COLO668 (cell line): ENCODE results near the gene SYT15.
"Not testable (repeated sequence)": the region's sequence is repeated elsewhere in the genome, so short reads cannot be mapped to it uniquely, and the experiment has no call there.

ENCODE experiments used
- DNase-seq: peaks from one replicate; lab custom pipeline; 2025; ENCODE audit not compliant: unreplicated experiment; lab: John Stamatoyannopoulos, UW

The SYT15 gene

GRCh38 chr10:46588221-46588620 lies 9.3 kb downstream of the SYT15 start:
- DNase-seq = not testable (repeated sequence)

DNA sequence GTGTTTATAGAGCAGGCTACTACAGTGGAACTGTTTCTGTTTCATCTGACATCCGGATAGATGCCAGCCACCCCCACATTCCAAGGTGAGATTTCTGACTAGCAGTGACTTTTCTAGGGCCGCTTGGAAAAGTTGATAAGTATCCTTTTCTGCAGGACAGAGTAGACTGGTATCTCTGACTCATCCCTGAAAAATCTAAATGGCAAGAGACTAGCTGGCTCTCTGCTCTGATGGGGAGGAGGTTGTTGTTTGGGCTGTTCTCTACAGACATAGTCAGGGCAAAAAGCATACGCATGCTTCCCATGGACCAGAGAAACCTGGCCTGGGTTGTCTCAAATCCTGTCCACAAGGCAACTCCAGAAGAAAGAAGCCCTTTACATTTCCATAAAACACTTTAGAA lies 10.7 kb downstream of the SYT15 start:
- DNase-seq = not testable (repeated sequence)

DNA sequence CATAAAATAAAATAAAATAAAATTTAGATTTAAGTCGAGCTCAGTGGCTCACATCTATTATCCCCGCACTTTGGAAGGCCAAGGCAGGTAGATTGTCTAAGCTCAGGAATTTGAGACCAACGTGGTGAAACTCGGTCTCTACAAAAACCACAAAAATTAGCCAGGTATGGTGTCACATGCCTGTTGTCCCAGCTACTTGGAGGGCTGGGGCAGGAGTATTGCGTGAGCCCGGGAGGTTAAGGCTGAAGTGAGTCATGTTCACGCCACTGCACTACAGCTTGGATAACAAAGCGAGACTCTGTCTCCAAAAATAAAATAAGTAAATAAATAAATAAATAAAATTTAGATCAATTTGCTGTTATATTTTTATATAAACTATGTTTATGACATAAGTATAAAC lies 12.1 kb downstream of the SYT15 start:
- DNase-seq = not testable (repeated sequence)

DNA sequence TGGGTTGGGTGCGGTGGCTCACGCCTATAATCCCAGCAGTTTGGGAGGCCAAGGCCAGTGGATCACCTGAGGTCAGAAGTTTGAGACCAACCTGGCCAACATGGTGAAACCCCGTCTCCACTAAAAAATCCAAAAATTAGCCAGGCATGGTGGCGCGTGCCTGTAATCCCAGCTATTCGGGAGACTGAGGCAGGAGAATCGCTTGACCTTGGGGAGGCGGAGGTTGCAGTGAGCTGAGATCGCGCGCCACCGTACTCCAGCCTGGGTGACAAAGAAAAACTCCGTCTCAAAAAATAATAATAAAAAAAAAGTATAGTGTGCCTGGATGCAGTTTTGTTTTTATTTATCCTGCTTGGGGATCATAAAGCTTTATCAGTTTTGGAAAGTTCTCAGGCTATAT lies 14.4 kb downstream of the SYT15 start:
- not testable (repeated sequence) for DNase-seq

- DNase-seq = not testable (repeated sequence)
Measured at GRCh38 chr10:46594453-46595063, 15.6 kb downstream of the SYT15 start.

GRCh38 chr10:46596570-46596969 lies 17.6 kb downstream of the SYT15 start:
- not testable (repeated sequence) for DNase-seq

DNA sequence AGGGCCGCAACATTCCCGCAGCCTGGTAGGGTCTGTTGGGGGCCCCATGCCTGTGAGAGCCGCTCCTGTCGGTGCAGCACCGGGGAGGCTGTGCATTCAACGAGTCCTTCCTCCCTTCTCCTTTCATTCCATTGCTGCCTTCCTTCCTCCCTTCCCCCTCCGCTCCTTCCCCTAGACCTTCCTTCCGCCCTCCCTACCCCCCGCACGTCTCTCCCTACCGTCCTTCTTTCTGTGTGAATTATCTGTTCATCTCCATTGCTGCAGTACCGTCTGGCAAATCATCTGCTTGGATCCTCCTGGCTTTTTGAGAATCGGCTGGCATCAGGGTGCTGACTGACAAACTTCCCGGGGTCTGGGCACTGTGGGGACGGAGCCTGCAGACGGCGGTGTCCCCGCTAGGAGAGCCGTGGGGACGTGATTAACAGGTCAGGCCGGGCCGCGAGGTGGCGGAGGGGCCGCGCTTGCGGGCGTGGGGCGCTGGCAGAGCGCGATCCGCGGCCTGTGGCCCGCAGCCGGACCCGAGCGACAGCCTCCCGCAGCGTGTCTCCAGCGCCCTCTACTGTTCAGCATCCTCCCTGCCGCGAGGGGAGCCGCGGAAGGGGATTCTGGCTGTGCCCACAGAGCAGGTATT lies 18.8 kb downstream of the SYT15 start:
- not testable (repeated sequence) for DNase-seq

- not testable (repeated sequence) for DNase-seq
Measured at GRCh38 chr10:46600516-46600915, 21.6 kb downstream of the SYT15 start.

GRCh38 chr10:46615540-46615939 lies 36.6 kb downstream of the SYT15 start:
- not testable (repeated sequence) for DNase-seq

DNA sequence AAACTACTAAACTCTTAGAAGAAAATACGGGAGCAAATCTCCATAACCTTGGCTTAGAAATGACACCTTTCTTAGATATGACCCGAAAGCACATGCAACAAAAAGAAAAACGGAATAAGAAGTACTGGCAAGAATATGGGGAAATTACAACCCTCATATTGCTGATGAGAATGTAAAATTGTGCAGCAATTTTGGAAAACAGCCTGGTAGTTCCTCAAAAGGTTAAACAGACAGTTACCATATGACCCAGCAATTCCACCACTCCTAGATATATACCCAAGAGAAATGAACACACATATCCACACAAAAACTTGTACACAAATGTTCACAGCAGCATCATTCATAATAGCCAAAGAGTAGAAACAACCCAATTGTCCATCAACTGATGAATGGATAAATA lies 37.3 kb downstream of the SYT15 start:
- not testable (repeated sequence) for DNase-seq

GRCh38 chr10:46617134-46617533 lies 38.2 kb downstream of the SYT15 start:
- not testable (repeated sequence) for DNase-seq

GRCh38 chr10:46617913-46618312 lies 39.0 kb downstream of the SYT15 start:
- not testable (repeated sequence) for DNase-seq

DNA sequence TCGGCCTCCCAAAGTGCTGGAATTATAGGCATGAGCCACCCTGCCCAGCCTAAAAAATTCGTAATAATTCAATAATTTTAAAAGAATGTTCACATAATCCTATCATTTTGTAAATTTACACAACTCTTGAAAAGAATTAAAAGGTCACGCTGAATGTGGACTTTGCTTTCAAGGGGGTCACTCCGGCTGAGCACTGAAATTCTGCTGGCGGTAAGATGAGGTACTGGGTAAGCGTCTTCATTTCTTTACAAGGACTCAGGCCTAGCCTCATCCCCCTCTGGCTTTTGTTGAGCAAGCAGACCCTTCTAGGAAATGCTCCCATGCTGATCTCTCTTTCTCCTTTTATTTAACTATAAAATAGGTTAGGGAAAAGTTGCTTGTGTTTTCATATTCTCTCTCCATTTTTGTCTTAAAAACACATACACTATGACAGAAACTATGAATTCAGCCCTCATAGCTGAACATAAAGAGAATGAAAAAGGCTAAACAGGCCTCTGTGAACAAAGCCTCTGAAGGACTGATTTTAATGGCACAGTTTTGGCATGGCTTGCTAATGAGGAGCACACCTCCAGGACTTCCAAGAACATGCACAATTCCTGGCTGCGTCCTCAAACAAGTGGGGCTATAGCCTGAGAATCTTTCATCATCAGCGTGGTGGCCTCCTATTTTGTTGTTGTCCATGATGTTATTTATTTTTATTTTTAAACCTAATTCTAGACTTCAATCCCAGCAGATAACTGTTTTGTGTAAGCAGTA lies 45.1 kb downstream of the SYT15 start:
- DNase-seq = not testable (repeated sequence)

DNA sequence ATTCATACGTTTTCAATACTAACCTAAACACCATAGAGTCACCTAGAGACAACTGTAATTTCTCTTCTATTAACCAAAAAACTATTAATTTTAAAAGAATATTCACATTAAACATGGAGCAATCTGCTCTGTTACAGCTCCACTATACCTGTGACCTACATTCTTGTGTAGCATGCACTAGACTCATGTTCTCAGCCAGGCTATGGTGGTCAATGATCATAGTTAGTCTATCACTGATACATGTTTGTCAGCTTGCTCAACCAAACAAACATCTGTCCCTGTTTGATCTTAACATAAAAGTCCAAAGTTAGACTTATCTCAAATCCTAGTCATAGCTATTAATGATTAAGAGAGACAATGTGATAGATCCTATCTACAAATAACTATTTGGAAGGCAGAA lies 50.9 kb downstream of the SYT15 start:
- not testable (repeated sequence) for DNase-seq

DNA sequence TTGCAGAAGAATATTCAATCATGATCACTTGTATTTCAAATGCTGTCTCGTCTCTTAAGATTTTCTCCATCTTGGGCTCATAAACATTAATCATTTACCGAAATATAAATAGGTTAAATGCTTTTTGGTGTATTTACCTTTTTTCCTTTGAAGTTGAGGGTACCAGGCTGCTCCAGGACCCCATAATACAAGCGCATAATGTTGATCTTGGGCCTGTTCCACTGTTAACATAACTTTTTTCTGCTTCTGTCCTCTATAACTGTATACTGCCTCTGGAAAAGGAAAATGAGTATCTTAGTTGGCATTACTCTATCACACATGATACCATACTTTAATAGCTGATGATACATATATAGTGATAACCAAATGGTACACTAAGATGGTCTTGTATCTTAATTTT lies 51.9 kb downstream of the SYT15 start:
- not testable (repeated sequence) for DNase-seq

GRCh38 chr10:46631683-46632082 lies 52.8 kb downstream of the SYT15 start:
- DNase-seq = not testable (repeated sequence)

DNA sequence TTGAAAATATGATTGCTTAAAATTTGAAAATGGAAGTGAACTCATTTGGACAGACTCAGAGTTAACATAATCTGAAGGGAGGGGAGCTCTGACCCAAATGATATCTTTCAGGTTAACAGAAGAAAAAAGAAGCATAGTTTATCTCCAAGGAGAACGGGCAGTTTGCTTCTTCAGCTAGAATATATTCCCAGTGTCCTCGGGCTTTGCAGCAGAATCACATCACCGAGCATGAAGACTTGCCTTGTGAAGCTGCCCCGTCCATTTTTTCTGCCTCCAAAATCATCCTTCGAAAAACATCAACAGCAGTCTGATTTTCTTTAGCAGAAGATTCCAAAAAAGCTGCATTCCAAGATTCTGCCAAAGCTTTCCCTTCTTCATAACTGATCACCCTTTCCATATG lies 55.8 kb downstream of the SYT15 start:
- not testable (repeated sequence) for DNase-seq

- DNase-seq = not testable (repeated sequence)
Measured at GRCh38 chr10:46635364-46635959, 56.5 kb downstream of the SYT15 start.

DNA sequence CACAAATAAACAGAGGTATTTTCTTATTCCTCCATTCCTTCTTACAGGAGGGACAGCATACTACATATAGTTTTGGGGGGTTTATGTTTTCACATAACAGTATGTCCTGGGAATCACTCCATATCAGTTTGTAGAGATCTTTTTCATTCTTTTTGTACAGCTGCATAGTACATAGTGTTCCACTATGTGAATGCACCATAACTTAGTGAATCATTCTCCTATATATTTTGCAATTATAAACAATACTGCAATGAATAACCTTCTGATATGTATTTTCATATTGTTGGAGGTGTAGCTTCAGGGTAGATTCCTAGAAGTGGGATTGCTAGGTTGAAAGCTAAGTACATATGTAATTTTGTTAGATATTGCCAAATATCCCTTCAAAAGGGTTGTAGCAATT lies 61.1 kb downstream of the SYT15 start:
- not testable (repeated sequence) for DNase-seq
